MCF 10A (cell line): ENCODE results near the gene LCP1. TPM values are rescaled to one million over a fixed set of nuclear protein-coding genes. Genes with fewer than 3 reads are reported as not detected.

Experiments used
- BruUV-seq: library from RNA; stranded (reverse); fragments of 400-500 nt; replicated peaks from 2 replicates; lab custom pipeline; 2021; lab: Mats Ljungman, UMichigan
- CTCF ChIA-PET: fragments of 300-600 bp; sonication (Branson Sonifier 250); formaldehyde crosslinking; extraction: SDS; loops from one replicate; lab custom pipeline; 2021; ENCODE audit warnings: antibody characterized with exemption, inconsistent platforms; lab: Yijun Ruan, JAX
- POLR2A ChIA-PET: fragments of 300-600, 350-650 bp; sonication (Branson Sonifier 250); formaldehyde crosslinking; extraction: SDS; loops from one replicate; lab custom pipeline; 2020; ENCODE audit warnings: antibody characterized with exemption, inconsistent platforms; lab: Yijun Ruan, JAX
- DNase-seq: peaks from one replicate; pipeline ENCODE4 v3.0.0-alpha.2; 2018; ENCODE audit not compliant: unreplicated experiment
- H3K27ac Mint-ChIP-seq: one replicate; pipeline ENCODE4 v1.8.0; 2022; ENCODE audit warnings: mild to moderate bottlenecking, low read depth, mixed read lengths; ENCODE audit not compliant: unreplicated experiment
- H3K27me3 Mint-ChIP-seq: one replicate; pipeline ENCODE4 v1.8.0; 2022; ENCODE audit warnings: mixed read lengths; ENCODE audit not compliant: insufficient read depth, unreplicated experiment
- H3K36me3 Mint-ChIP-seq: one replicate; pipeline ENCODE4 v1.8.0; 2022; ENCODE audit warnings: mild to moderate bottlenecking, moderate library complexity, mixed read lengths; ENCODE audit not compliant: insufficient read depth, unreplicated experiment
- H3K4me1 Mint-ChIP-seq: one replicate; pipeline ENCODE4 v1.8.0; 2022; ENCODE audit warnings: mixed read lengths; ENCODE audit not compliant: insufficient read depth, unreplicated experiment
- H3K4me3 Mint-ChIP-seq: one replicate; pipeline ENCODE4 v1.8.0; 2022; ENCODE audit warnings: mild to moderate bottlenecking, moderate library complexity, mixed read lengths; ENCODE audit not compliant: unreplicated experiment
- H3K9me3 Mint-ChIP-seq: one replicate; pipeline ENCODE4 v1.8.0; 2022; ENCODE audit warnings: mixed read lengths; ENCODE audit not compliant: unreplicated experiment
- intact Hi-C: fragments of 100-400 bp; cut with micrococcal nuclease; formaldehyde crosslinking; loops from 2 replicates; pipeline ENCODE4 v1.14.1; 2022
- total RNA-seq: library from RNA; stranded (reverse); gene quantifications from 2 replicates; pipeline ENCODE4 v1.2.3, GENCODE V29; 2022
- TF ChIP-seq, protein P1 (sequence below): fragments of 200-600 bp; IDR thresholded peaks from one replicate; pipeline ENCODE4 v1.8.0; 2022; ENCODE audit warnings: antibody characterized with exemption, mild to moderate bottlenecking; ENCODE audit not compliant: unreplicated experiment

Gene LCP1
- total RNA-seq, 1 experiment from 2014 or later: 0.89 TPM

DNA sequence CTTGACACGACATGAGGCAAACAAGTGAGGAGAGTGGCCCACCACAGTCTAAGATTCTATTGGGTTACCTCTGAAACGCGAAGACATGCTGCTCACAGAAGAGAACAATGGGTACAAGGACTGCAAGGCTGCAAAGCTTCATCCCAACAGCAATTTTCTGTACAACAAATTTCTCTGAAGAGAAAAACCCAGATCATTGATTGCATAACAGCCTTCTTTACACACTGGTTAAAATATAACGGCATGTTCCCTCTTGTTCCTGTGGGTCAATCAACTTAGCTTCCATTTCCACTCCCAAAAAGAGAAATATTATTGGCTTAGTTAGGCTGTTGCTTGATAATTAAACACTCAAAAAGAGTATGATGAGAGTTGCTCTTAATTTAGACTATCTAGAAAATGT lies 77.1 kb downstream of the LCP1 start, which contains the start of gene CPB2:
Gene CPB2 (minus strand): TSS at position 166 of the 400 bp plus-strand sequence. CDS start 24 bp downstream, at position 142.
- Mint-ChIP-seq H3K27ac (no peak within 1 kb of the TSS), H3K9me3 (no peaks in the 10 kb centered on the region), H3K4me3 (no peak within 1 kb of the TSS), H3K36me3 (no peaks in the 10 kb centered on the region), H3K27me3 (peaks cover 14% of the 10 kb centered on the region), H3K4me1 (peaks cover 6% of the 10 kb centered on the region)
- CTCF ChIA-PET: interaction anchor here (0.5 to 1.8 kb wide), 3 partner anchors 21 to 329 kb away, joined by 3 to 7 read pairs (median 4); no protein-coding TSS in a partner anchor
- POLR2A ChIA-PET: interaction anchor here (0.5 kb wide), 1 partner anchor 268 kb away, joined by 5 read pairs; no protein-coding TSS in a partner anchor
- TF ChIP-seq, protein P1, sequence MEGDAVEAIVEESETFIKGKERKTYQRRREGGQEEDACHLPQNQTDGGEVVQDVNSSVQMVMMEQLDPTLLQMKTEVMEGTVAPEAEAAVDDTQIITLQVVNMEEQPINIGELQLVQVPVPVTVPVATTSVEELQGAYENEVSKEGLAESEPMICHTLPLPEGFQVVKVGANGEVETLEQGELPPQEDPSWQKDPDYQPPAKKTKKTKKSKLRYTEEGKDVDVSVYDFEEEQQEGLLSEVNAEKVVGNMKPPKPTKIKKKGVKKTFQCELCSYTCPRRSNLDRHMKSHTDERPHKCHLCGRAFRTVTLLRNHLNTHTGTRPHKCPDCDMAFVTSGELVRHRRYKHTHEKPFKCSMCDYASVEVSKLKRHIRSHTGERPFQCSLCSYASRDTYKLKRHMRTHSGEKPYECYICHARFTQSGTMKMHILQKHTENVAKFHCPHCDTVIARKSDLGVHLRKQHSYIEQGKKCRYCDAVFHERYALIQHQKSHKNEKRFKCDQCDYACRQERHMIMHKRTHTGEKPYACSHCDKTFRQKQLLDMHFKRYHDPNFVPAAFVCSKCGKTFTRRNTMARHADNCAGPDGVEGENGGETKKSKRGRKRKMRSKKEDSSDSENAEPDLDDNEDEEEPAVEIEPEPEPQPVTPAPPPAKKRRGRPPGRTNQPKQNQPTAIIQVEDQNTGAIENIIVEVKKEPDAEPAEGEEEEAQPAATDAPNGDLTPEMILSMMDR: no peak
- no peak for DNase-seq
- no TSS peak for BruUV-seq
- intact Hi-C loops: no loop called here

DNA sequence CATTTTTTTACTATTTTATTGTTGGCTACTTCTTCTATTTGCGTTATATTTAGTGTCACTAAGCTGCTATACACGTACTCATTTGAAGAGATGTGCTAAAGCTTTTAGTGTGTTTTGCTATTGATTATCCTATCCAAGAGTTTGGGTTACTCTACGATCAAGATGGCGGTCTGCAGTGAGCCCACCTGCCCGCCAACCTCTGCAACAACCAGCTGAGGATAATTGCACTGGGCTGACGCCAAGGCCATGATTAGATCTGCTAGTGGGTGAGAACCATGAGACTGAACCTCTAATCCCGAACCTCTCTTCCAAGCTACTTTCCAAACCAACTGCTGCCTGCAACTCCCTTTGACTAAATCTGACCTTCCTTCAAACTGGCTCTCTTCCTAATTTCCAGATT lies 78.9 kb downstream of the LCP1 start:
- DNase-seq: no peak
- H3K27ac Mint-ChIP-seq: no peak overlapping the region
- TF ChIP-seq, protein P1: no peak
- POLR2A ChIA-PET: interaction anchor here (0.6 to 1.2 kb wide), 2 partner anchors 8 to 849 kb away, joined by 3 to 4 read pairs; no protein-coding TSS in a partner anchor
- H3K4me3 Mint-ChIP-seq: no peak overlapping the region
- BruUV-seq: no TSS peak
- no peaks in the 10 kb centered on the region for H3K27me3 Mint-ChIP-seq
- H3K9me3 Mint-ChIP-seq: no peaks in the 10 kb centered on the region
- H3K4me1 Mint-ChIP-seq: peaks cover 12% of the 10 kb centered on the region
- no peaks in the 10 kb centered on the region for H3K36me3 Mint-ChIP-seq
- CTCF ChIA-PET: interaction anchor here (0.5 to 1.0 kb wide), 5 partner anchors 18 to 1389 kb away, joined by 3 to 6 read pairs (median 5); no protein-coding TSS in a partner anchor
- intact Hi-C loops: no loop called here

DNA sequence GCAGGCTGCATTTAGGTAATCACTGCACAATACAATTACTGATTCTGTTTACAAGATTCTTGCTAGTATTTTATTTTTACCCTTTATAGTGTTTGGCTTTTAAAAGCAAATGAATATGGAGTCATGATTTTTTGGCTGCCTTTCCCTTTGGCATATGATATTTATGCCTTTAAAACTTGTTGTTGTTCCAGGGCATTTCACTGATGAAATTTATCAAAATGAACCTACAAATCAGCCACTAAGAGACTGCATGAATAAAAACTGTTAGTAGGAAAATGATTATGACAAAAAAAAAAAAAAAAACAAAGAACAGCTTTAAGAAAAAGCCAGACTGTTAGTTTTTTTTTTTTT lies 79.7 kb downstream of the LCP1 start:
- BruUV-seq: no TSS peak
- POLR2A ChIA-PET: no interaction called here
- no peak overlapping the region for H3K27ac Mint-ChIP-seq
- DNase-seq: no peak
- CTCF ChIA-PET: interaction anchor here (0.6 to 1.4 kb wide), 3 partner anchors 23 to 793 kb away, joined by 3 to 6 read pairs (median 5); no protein-coding TSS in a partner anchor
- TF ChIP-seq, protein P1: no peak
- no peak overlapping the region for H3K4me3 Mint-ChIP-seq
- intact Hi-C loops: no loop called here
- H3K4me1 Mint-ChIP-seq: peaks cover 9% of the 10 kb centered on the region
- no peaks in the 10 kb centered on the region for H3K36me3 Mint-ChIP-seq
- H3K27me3 Mint-ChIP-seq: no peaks in the 10 kb centered on the region
- H3K9me3 Mint-ChIP-seq: no peaks in the 10 kb centered on the region

DNA sequence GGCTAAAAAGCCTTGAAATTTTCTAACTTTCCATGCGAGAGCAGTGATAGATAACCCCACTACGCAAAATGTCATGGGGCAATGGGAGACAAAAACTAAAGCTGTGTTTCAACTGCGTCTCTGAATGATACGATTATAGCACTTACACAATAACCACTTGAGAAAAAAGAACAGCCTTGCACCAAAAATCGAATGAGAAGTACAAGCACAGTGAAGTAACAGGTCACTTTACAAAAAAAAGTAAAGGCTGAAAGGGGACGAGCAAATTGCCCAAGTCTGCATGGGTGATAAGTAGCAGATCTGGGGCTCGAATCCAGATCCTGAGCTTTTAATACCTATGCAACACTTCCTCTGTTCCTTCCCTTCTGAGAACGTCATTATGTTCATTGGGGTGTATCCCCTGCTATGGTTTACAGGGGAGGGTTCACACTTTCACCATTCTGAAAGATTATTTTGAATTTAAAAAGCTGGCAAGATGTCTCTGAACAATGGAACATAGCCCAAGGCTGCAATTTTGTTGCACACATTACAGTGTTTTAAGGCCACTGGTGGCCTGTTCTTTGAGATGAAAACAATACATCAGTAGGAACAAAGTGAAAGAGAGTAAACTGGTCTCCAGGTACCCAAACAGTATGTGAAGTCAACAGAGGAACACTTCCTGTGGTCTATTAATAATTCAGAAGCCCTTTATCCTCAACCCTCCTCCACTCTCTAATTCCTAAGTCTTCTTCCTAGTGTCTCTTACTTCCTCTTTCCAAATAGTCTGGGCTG lies 80.3 kb downstream of the LCP1 start:
- BruUV-seq: no TSS peak
- no peak for DNase-seq
- POLR2A ChIA-PET: interaction anchor here (0.6 kb wide), 1 partner anchor 21 kb away, joined by 3 read pairs; no protein-coding TSS in a partner anchor
- intact Hi-C loops: no loop called here
- no peaks in the 10 kb centered on the region for H3K36me3 Mint-ChIP-seq
- CTCF ChIA-PET: interaction anchor here (0.7 to 1.4 kb wide), 2 partner anchors 24 to 510 kb away, joined by 3 read pairs; no protein-coding TSS in a partner anchor
- H3K9me3 Mint-ChIP-seq: no peaks in the 10 kb centered on the region
- no peak overlapping the region for H3K4me3 Mint-ChIP-seq
- H3K27ac Mint-ChIP-seq: no peak overlapping the region
- peaks cover 10% of the 10 kb centered on the region for H3K4me1 Mint-ChIP-seq
- H3K27me3 Mint-ChIP-seq: no peaks in the 10 kb centered on the region
- TF ChIP-seq, protein P1: no peak
